ENCODE data around the gene FZD1.

DNA sequence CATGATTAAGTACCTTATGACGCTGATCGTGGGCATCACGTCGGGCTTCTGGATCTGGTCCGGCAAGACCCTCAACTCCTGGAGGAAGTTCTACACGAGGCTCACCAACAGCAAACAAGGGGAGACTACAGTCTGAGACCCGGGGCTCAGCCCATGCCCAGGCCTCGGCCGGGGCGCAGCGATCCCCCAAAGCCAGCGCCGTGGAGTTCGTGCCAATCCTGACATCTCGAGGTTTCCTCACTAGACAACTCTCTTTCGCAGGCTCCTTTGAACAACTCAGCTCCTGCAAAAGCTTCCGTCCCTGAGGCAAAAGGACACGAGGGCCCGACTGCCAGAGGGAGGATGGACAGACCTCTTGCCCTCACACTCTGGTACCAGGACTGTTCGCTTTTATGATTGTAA lies 2.5 kb downstream of the FZD1 start:
- TF ChIP-seq TAF1 (IDR thresholded peaks at IDR 0.05; ENCODE audit: low read depth) (no peak), POLR2AphosphoS5 (IDR thresholded peaks at IDR 0.05) (no peak), EZH2 (IDR thresholded peaks at IDR 0.05; ENCODE audit: borderline replicate concordance, insufficient read depth, low read length, poor library complexity, severe bottlenecking) (no peak), SMC3 (conservative IDR thresholded peaks at IDR 0.05; ENCODE audit: poor library complexity) (no peak), EP300 (conservative IDR thresholded peaks at IDR 0.05; ENCODE audit: poor library complexity, severe bottlenecking) (no peak), MXI1 (conservative IDR thresholded peaks at IDR 0.05; ENCODE audit: poor library complexity, severe bottlenecking) (no peak), RAD21 (conservative IDR thresholded peaks at IDR 0.05) (no peak)
- TF ChIP-seq, protein P1, sequence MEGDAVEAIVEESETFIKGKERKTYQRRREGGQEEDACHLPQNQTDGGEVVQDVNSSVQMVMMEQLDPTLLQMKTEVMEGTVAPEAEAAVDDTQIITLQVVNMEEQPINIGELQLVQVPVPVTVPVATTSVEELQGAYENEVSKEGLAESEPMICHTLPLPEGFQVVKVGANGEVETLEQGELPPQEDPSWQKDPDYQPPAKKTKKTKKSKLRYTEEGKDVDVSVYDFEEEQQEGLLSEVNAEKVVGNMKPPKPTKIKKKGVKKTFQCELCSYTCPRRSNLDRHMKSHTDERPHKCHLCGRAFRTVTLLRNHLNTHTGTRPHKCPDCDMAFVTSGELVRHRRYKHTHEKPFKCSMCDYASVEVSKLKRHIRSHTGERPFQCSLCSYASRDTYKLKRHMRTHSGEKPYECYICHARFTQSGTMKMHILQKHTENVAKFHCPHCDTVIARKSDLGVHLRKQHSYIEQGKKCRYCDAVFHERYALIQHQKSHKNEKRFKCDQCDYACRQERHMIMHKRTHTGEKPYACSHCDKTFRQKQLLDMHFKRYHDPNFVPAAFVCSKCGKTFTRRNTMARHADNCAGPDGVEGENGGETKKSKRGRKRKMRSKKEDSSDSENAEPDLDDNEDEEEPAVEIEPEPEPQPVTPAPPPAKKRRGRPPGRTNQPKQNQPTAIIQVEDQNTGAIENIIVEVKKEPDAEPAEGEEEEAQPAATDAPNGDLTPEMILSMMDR (IDR thresholded peaks at IDR 0.05; ENCODE audit: poor library complexity, severe bottlenecking), result no peak
- TF ChIP-seq, protein P2, sequence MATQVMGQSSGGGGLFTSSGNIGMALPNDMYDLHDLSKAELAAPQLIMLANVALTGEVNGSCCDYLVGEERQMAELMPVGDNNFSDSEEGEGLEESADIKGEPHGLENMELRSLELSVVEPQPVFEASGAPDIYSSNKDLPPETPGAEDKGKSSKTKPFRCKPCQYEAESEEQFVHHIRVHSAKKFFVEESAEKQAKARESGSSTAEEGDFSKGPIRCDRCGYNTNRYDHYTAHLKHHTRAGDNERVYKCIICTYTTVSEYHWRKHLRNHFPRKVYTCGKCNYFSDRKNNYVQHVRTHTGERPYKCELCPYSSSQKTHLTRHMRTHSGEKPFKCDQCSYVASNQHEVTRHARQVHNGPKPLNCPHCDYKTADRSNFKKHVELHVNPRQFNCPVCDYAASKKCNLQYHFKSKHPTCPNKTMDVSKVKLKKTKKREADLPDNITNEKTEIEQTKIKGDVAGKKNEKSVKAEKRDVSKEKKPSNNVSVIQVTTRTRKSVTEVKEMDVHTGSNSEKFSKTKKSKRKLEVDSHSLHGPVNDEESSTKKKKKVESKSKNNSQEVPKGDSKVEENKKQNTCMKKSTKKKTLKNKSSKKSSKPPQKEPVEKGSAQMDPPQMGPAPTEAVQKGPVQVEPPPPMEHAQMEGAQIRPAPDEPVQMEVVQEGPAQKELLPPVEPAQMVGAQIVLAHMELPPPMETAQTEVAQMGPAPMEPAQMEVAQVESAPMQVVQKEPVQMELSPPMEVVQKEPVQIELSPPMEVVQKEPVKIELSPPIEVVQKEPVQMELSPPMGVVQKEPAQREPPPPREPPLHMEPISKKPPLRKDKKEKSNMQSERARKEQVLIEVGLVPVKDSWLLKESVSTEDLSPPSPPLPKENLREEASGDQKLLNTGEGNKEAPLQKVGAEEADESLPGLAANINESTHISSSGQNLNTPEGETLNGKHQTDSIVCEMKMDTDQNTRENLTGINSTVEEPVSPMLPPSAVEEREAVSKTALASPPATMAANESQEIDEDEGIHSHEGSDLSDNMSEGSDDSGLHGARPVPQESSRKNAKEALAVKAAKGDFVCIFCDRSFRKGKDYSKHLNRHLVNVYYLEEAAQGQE (IDR thresholded peaks at IDR 0.05; ENCODE audit: borderline replicate concordance), result no peak

Measured in neural cell (in vitro differentiated cells).